GM23248 (cell line): Measurements from ENCODE around the gene PPP1R36. TPM values are rescaled to one million over a fixed set of nuclear protein-coding genes. Genes with fewer than 3 reads are reported as not detected.

ENCODE experiments used
- DNase-seq: peaks from one replicate; pipeline ENCODE4 v3.0.0-alpha.2; 2015
- H2AFZ ChIP-seq: fragments of 200-600 bp; sonication (generic); 2 replicates; pipeline ENCODE4 v1.6.1; 2016; ENCODE audit warnings: antibody characterized with exemption
- H3F3A ChIP-seq: fragments of 200-600 bp; sonication (generic); 2 replicates; pipeline ENCODE4 v1.6.1; 2016; ENCODE audit warnings: mild to moderate bottlenecking, antibody characterized with exemption, mixed run types; ENCODE audit not compliant: insufficient read depth
- H3K27ac ChIP-seq: fragments of 200-600 bp; sonication (generic); 2 replicates; pipeline ENCODE4 v1.5.1; 2016; ENCODE audit warnings: mild to moderate bottlenecking
- H3K27me3 ChIP-seq: fragments of 200-600 bp; sonication (generic); replicated peaks from 2 replicates; pipeline ENCODE4 v1.6.1; 2016; ENCODE audit warnings: mild to moderate bottlenecking; ENCODE audit not compliant: insufficient read depth
- H3K36me3 ChIP-seq: fragments of 200-600 bp; sonication (generic); 2 replicates; pipeline ENCODE4 v1.6.1; 2016; ENCODE audit warnings: low read depth, mild to moderate bottlenecking
- H3K4me1 ChIP-seq: fragments of 200-600 bp; sonication (generic); 2 replicates; pipeline ENCODE4 v1.6.1; 2016; ENCODE audit warnings: mild to moderate bottlenecking; ENCODE audit not compliant: insufficient read depth
- H3K4me2 ChIP-seq: fragments of 200-600 bp; sonication (generic); one replicate; pipeline ENCODE4 v1.6.1; 2016; ENCODE audit warnings: mild to moderate bottlenecking; ENCODE audit not compliant: unreplicated experiment
- H3K4me3 ChIP-seq: fragments of 200-600 bp; sonication (generic); 2 replicates; pipeline ENCODE4 v1.5.1; 2016; ENCODE audit warnings: mild to moderate bottlenecking
- H3K79me2 ChIP-seq: fragments of 200-600 bp; sonication (generic); 2 replicates; pipeline ENCODE4 v1.6.1; 2016; ENCODE audit warnings: mild to moderate bottlenecking; ENCODE audit not compliant: insufficient read depth
- H3K9ac ChIP-seq: fragments of 200-600 bp; sonication (generic); 2 replicates; pipeline ENCODE4 v1.6.1; 2016; ENCODE audit warnings: mild to moderate bottlenecking
- H3K9me2 ChIP-seq: fragments of 200-600 bp; sonication (generic); 2 replicates; pipeline ENCODE4 v1.6.1; 2016; ENCODE audit warnings: mixed run types, mild to moderate bottlenecking, moderate library complexity; ENCODE audit not compliant: insufficient read depth
- H3K9me3 ChIP-seq: fragments of 200-600 bp; sonication (generic); one replicate; pipeline ENCODE4 v1.6.1; 2017; ENCODE audit warnings: low read depth
- H4K20me1 ChIP-seq: fragments of 200-600 bp; sonication (generic); 2 replicates; pipeline ENCODE4 v1.6.0; 2016; ENCODE audit not compliant: insufficient read depth
- EZH2 ChIP-seq: fragments of 200-600 bp; sonication (generic); IDR thresholded peaks from 2 replicates; pipeline ENCODE4 v1.6.1; 2018; ENCODE audit warnings: antibody characterized with exemption, mild to moderate bottlenecking; ENCODE audit not compliant: insufficient read depth, poor library complexity, severe bottlenecking
- EZH2phosphoT487 ChIP-seq: fragments of 200-600 bp; sonication (generic); IDR thresholded peaks from 2 replicates; pipeline ENCODE4 v1.6.1; 2018; ENCODE audit warnings: antibody characterized with exemption, moderate library complexity, mild to moderate bottlenecking, low read depth; ENCODE audit not compliant: insufficient read depth
- WGBS, 2 experiments: methylation state at CpG; one replicate each; pipeline ENCODE4 v1.1.6; 2015 to 2017; ENCODE audit warnings: low lambda C conversion rate in 2 of 2, low coverage in 1 of 2; ENCODE audit errors: missing lambda C conversion rate in 2 of 2; 5-methylcytosine and 5-hydroxymethylcytosine counted together
- in situ Hi-C: fragments of 300-500 bp; cut with MboI; formaldehyde crosslinking; loops from 2 replicates; pipeline ENCODE4 v1.15.0; 2020
- polyA plus RNA-seq: library from polyadenylated mRNA; unstranded; fragments of >200 nt; fragmentation: Nextera tagmentation; extraction: Ambion mirVana; gene quantifications from 2 replicates; pipeline ENCODE4 v1.2.1, GENCODE V29; 2016
- total RNA-seq: library from RNA; depleted of rRNA; stranded (reverse); fragments of >200 nt; shearing (Covaris generic); gene quantifications from 2 replicates; pipeline ENCODE4 v1.2.3, GENCODE V29; 2014

Gene PPP1R36
- total and polyA plus RNA-seq, 2 experiments from 2014 or later = 1.6 to 2.0 TPM

DNA sequence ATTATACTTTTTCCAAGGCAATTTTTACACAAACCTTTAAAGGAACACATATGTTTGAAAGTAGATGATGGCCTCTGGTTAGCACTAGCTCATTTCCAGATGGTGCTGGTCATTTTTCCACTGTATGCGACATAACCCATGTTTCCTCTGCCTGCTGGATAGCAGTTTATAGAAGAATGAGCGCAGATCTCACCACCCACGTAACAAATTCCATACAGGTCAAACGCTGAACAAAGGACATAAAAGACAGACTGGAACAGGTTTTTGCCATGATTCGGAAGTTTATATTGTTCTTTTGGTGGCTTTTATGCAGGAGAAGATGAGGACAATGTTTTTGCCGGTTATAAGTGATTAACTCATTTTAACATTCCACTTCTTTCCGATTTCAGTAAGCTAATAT lies 30.7 kb downstream of the PPP1R36 start:
- peaks cover 3% of the 10 kb centered on the region; the same call in 1 of the 2 replicates for H3K4me1 ChIP-seq
- H3K9me3 ChIP-seq = no peaks in the 10 kb centered on the region
- in situ Hi-C loops = no loop called here
- no peak overlapping the region for H3K27ac ChIP-seq
- peak; percentile 9 for DNase-seq
- no peak for TF ChIP-seq EZH2
- no peak for TF ChIP-seq EZH2phosphoT487
- no peaks in the 10 kb centered on the region for H3F3A ChIP-seq
- H3K79me2 ChIP-seq = no peaks in the 10 kb centered on the region
- 72 to 79% methylated on average over 7 of the region's 7 CpGs for WGBS, 2 experiments
- H3K9ac ChIP-seq = no peak overlapping the region
- no peaks in the 10 kb centered on the region for H3K27me3 ChIP-seq
- H3K4me2 ChIP-seq = no peak overlapping the region
- no peak overlapping the region for H3K4me3 ChIP-seq
- no peak overlapping the region for H2AFZ ChIP-seq
- H3K36me3 ChIP-seq = no peaks in the 10 kb centered on the region
- no peaks in the 10 kb centered on the region for H4K20me1 ChIP-seq
- no peaks in the 10 kb centered on the region for H3K9me2 ChIP-seq

DNA sequence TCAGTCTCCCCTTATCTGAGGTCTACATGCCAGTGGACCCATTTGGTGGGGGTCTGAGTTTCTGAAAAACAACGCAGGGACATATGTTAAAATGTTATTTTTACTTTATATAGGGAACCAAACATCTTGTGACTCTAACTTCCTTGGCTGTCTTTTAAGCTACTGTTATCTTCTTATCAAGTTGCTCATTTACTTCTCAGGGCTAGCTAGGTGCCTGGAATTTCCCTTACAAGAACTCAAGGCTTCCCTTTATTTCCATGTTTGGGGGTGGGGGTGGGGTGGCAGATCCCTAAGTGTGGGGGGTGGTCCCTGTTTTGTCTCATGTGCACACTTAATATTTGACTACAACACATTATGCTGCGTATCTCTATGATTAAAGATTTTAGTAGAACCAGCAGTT lies 31.6 kb downstream of the PPP1R36 start:
- Histone ChIP-seq H3K4me1 (peaks cover 3% of the 10 kb centered on the region; the same call in 1 of the 2 replicates), H4K20me1 (no peaks in the 10 kb centered on the region), H3K9me2 (no peaks in the 10 kb centered on the region), H3K4me3 (no peak overlapping the region), H3K27me3 (no peaks in the 10 kb centered on the region), H3K27ac (no peak overlapping the region), H3K4me2 (no peak overlapping the region), H3K36me3 (no peaks in the 10 kb centered on the region), H3K9me3 (no peaks in the 10 kb centered on the region), H2AFZ (no peak overlapping the region), H3F3A (no peaks in the 10 kb centered on the region), H3K79me2 (no peaks in the 10 kb centered on the region), H3K9ac (no peak overlapping the region)
- in situ Hi-C loops = no loop called here
- no peak for DNase-seq
- TF ChIP-seq EZH2 (no peak), EZH2phosphoT487 (no peak)
- 74 to 76% methylated on average over 2 of the region's 2 CpGs for WGBS, 2 experiments

- no peaks in the 10 kb centered on the region for H3K79me2 ChIP-seq
- H3K9ac ChIP-seq = no peak overlapping the region
- peaks cover 3% of the 10 kb centered on the region; the same call in 1 of the 2 replicates for H3K4me1 ChIP-seq
- H3K9me2 ChIP-seq = no peaks in the 10 kb centered on the region
- in situ Hi-C loops = no loop called here
- H3K27me3 ChIP-seq = no peaks in the 10 kb centered on the region
- H3K27ac ChIP-seq = no peak overlapping the region
- 85% methylated on average over 5 of the region's 5 CpGs for WGBS, 2 experiments
- no peaks in the 10 kb centered on the region for H3K36me3 ChIP-seq
- H3K4me3 ChIP-seq = no peak overlapping the region
- no peaks in the 10 kb centered on the region for H3F3A ChIP-seq
- TF ChIP-seq EZH2phosphoT487 (no peak), EZH2 (no peak)
- H3K4me2 ChIP-seq = no peak overlapping the region
- H4K20me1 ChIP-seq = no peaks in the 10 kb centered on the region
- H3K9me3 ChIP-seq = no peaks in the 10 kb centered on the region
- no peak for DNase-seq
- H2AFZ ChIP-seq = no peak overlapping the region
Measured at GRCh38 chr14:64581817-64582216, 32.1 kb downstream of the PPP1R36 start.

DNA sequence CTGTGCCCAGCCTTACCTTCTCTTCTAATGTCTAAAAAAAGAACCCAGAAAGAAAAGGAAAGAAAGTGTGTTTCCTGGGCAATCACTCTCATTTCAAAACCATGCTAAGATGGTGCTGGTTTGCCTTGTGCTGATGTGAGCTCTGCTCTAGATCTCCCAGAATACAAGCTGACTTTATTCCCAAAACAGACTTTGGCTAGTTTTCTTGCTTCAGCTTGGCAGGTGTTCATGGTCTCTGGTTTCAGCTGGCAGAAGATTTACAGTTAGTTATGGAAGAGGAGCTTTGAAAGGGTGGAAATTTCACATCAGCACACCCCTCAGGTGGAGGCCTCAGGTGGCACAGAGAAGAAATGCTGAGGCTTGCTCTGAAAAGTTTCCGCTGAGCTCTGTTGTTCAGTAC lies 34.4 kb downstream of the PPP1R36 start:
- 100% methylated on average over 1 of the region's 1 CpG for WGBS, 2 experiments
- peaks cover 3% of the 10 kb centered on the region; the same call in 1 of the 2 replicates for H3K4me1 ChIP-seq
- no peak overlapping the region for H3K4me3 ChIP-seq
- TF ChIP-seq EZH2phosphoT487 (no peak), EZH2 (no peak)
- no peaks in the 10 kb centered on the region for H3F3A ChIP-seq
- no peak overlapping the region for H3K9ac ChIP-seq
- DNase-seq = no peak
- no peaks in the 10 kb centered on the region for H3K36me3 ChIP-seq
- no peaks in the 10 kb centered on the region for H3K27me3 ChIP-seq
- H3K4me2 ChIP-seq = no peak overlapping the region
- H2AFZ ChIP-seq = no peak overlapping the region
- H3K27ac ChIP-seq = no peak overlapping the region
- no peaks in the 10 kb centered on the region for H3K9me3 ChIP-seq
- H3K9me2 ChIP-seq = no peaks in the 10 kb centered on the region
- in situ Hi-C loops = no loop called here
- no peaks in the 10 kb centered on the region for H4K20me1 ChIP-seq
- H3K79me2 ChIP-seq = no peaks in the 10 kb centered on the region

- peak; percentile 12 for DNase-seq
- H3F3A ChIP-seq = no peaks in the 10 kb centered on the region
- no peaks in the 10 kb centered on the region for H3K79me2 ChIP-seq
- H3K9ac ChIP-seq = no peak overlapping the region
- H3K4me1 ChIP-seq = no peaks in the 10 kb centered on the region
- H2AFZ ChIP-seq = no peak overlapping the region
- H3K9me3 ChIP-seq = no peaks in the 10 kb centered on the region
- TF ChIP-seq EZH2 (no peak), EZH2phosphoT487 (no peak)
- WGBS, 2 experiments = 66 to 75% methylated on average over 3 of the region's 3 CpGs
- no peaks in the 10 kb centered on the region for H4K20me1 ChIP-seq
- no peaks in the 10 kb centered on the region for H3K9me2 ChIP-seq
- H3K4me3 ChIP-seq = no peak overlapping the region
- H3K27ac ChIP-seq = no peak overlapping the region
- no peak overlapping the region for H3K4me2 ChIP-seq
- no peaks in the 10 kb centered on the region for H3K36me3 ChIP-seq
- no peaks in the 10 kb centered on the region for H3K27me3 ChIP-seq
- in situ Hi-C loops = no loop called here
Measured at GRCh38 chr14:64591809-64592208, 42.0 kb downstream of the PPP1R36 start.
